ENCODE data around the gene PRDM16. TPM values are rescaled to one million over a fixed set of nuclear protein-coding genes. Genes with fewer than 3 reads are reported as not detected.

The PRDM16 gene
- total and polyA plus RNA-seq, 2 experiments from 2014 or later, result 0.14 to 0.16 TPM

DNA sequence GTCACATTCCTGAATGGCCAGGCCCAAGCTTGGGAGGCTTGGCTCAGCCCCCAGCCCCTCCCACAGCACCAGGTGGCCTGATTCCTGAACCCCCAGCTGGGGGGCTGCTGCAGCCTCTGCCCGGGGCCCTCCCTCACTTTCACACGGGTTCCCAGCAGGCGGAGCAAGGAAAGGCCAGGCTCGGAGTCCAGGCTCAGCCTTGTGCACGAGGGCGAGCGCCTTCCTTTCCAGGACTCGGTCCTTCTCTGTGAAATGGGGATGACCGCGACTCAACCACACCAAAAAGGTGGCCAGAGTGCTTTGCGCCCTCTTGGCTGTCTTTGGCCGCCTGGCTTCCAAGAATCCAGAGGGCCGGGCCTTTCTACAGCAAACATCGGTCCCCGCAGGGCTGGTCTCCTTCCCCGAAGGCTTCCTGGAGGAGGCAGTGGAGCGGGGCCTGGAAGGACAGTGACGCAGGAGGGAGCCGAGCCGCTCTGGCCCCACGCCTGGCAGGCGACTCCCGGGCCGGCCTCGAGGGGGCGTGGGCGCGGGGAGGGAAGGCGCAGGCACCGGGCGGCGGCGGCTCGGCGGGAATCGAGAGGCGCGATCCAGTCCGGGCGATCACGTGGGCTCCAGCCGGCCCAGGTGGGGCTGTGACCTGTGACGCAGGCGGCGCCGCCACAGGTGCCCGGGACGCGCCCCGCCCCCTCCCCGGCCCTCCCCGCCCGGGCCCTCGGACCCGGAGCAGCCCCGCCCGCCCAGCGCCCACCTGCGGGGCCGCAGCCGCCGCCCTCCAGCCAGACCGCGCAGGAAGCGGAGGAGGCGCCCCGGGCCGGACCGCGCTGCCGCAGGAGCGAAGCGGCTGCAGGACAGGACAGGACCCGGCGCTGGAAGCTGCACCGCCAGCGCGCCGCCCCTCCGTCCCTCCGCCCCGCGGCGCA lies 385.1 kb downstream of the PRDM16 start, which contains the start of gene ARHGEF16:
ARHGEF16 (plus strand) TSS at position 775 of the 920 bp plus-strand sequence. CDS start 8,420 bp downstream, outside the sequence.
- Histone ChIP-seq H3K9me2 (ENCODE audit: insufficient read depth) (no peaks in the 10 kb centered on the region), H3K36me3 (ENCODE audit: insufficient read depth) (no peaks in the 10 kb centered on the region), H3K79me2 (replicated peaks; ENCODE audit: insufficient read depth) (peaks cover 19% of the 10 kb centered on the region; the same call in 1 of the 2 replicates), H3K4me2 (peak within 1 kb of the TSS; percentile 93), H3F3A (replicated peaks; ENCODE audit: low read depth) (peaks cover 17% of the 10 kb centered on the region), H2AFZ (peak within 1 kb of the TSS; percentile 91), H3K27ac (ENCODE audit: low read depth) (peak within 1 kb of the TSS; percentile 97), H3K4me3 (peak within 1 kb of the TSS; percentile 85), H3K4me1 (ENCODE audit: insufficient read depth) (peaks cover 18% of the 10 kb centered on the region; the same call in 1 of the 2 replicates), H3K27me3 (ENCODE audit: insufficient read depth) (no peaks in the 10 kb centered on the region), H4K20me1 (replicated peaks; ENCODE audit: insufficient read depth) (no peaks in the 10 kb centered on the region)
- TF ChIP-seq POLR2AphosphoS5 (IDR thresholded peaks at IDR 0.05; ENCODE audit: low read depth), result peak; percentile 64
- TF ChIP-seq CREB1 (CRISPR knock-in tag; IDR thresholded peaks at IDR 0.05; ENCODE audit: low read depth), result peak; percentile 87
- TF ChIP-seq, protein P1, sequence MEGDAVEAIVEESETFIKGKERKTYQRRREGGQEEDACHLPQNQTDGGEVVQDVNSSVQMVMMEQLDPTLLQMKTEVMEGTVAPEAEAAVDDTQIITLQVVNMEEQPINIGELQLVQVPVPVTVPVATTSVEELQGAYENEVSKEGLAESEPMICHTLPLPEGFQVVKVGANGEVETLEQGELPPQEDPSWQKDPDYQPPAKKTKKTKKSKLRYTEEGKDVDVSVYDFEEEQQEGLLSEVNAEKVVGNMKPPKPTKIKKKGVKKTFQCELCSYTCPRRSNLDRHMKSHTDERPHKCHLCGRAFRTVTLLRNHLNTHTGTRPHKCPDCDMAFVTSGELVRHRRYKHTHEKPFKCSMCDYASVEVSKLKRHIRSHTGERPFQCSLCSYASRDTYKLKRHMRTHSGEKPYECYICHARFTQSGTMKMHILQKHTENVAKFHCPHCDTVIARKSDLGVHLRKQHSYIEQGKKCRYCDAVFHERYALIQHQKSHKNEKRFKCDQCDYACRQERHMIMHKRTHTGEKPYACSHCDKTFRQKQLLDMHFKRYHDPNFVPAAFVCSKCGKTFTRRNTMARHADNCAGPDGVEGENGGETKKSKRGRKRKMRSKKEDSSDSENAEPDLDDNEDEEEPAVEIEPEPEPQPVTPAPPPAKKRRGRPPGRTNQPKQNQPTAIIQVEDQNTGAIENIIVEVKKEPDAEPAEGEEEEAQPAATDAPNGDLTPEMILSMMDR (conservative IDR thresholded peaks at IDR 0.05; ENCODE audit: low read depth in 2 of 2), result peak; percentile 27 to 54; a peak in 2 of 4 replicates
- TF ChIP-seq, protein P2, sequence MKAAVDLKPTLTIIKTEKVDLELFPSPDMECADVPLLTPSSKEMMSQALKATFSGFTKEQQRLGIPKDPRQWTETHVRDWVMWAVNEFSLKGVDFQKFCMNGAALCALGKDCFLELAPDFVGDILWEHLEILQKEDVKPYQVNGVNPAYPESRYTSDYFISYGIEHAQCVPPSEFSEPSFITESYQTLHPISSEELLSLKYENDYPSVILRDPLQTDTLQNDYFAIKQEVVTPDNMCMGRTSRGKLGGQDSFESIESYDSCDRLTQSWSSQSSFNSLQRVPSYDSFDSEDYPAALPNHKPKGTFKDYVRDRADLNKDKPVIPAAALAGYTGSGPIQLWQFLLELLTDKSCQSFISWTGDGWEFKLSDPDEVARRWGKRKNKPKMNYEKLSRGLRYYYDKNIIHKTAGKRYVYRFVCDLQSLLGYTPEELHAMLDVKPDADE (IDR thresholded peaks at IDR 0.05), result no peak
- Mint-ChIP-seq H3K4me3 (peak within 1 kb of the TSS; percentile 82), H3K36me3 (ENCODE audit: low read depth) (peaks cover 6% of the 10 kb centered on the region; the same call in 1 of the 3 replicates), H3K9me3 (peaks cover 3% of the 10 kb centered on the region; the same call in 1 of the 3 replicates), H3K27ac (peak within 1 kb of the TSS; percentile 80), H3K4me1 (peaks cover 22% of the 10 kb centered on the region), H3K27me3 (ENCODE audit: insufficient read depth, low read depth, poor library complexity) (peaks cover 19% of the 10 kb centered on the region)
- ATAC-seq (peak; percentile 54), DNase-seq (ENCODE audit: low spot score) (peak; percentile 93)

DNA sequence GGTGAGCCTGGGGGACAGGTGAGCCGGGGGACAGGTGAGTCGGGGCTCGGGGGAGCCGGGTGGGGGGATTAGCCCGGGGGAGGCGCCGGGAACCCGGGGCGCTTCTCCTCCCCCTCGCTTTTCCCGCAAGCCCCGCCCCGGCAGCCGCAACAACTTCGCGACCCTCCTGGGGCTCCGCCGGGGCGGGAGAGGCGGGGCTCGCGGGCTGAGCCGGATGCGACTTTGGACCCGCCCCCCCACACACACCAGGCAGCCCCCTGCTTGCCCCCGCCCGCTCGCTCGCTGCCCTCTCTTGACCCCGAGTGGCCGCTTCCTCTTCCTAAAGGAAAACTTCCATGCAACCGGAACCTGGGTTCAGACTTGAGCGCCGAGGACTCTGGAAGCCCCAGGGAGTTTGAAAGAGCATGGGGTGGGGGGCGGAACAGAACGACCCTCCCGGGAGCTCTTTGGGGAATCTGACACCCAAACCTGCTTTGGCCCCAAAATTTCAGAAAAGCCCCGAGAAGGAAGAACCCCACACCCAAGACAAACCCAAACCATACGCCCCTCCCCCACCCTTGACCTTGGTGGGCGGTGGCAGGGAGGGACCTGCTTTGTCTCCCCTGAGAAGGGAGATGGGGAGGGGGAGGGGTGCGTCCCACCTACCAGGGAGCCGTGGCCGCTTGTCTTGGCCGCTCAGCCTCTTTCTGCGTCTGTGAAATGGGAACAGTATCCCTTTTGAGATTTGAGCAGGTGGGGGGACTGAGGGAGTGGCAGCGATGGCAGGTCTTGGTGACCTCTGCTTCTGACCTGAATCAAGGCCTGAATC lies 386.0 kb downstream of the PRDM16 start:
- Histone ChIP-seq H2AFZ (peak overlapping the region; percentile 66; the same call in 1 of the 2 replicates), H3K4me3 (peak overlapping the region; percentile 85), H3K36me3 (ENCODE audit: insufficient read depth) (no peaks in the 10 kb centered on the region), H3K4me2 (peak overlapping the region; percentile 93), H3K4me1 (ENCODE audit: insufficient read depth) (peaks cover 18% of the 10 kb centered on the region; the same call in 1 of the 2 replicates), H3K27me3 (ENCODE audit: insufficient read depth) (no peaks in the 10 kb centered on the region), H3K9me2 (ENCODE audit: insufficient read depth) (no peaks in the 10 kb centered on the region), H3K27ac (ENCODE audit: low read depth) (peak overlapping the region; percentile 97), H3K79me2 (replicated peaks; ENCODE audit: insufficient read depth) (peaks cover 19% of the 10 kb centered on the region; the same call in 1 of the 2 replicates), H4K20me1 (replicated peaks; ENCODE audit: insufficient read depth) (no peaks in the 10 kb centered on the region), H3F3A (replicated peaks; ENCODE audit: low read depth) (peaks cover 17% of the 10 kb centered on the region)
- TF ChIP-seq CREB1 (CRISPR knock-in tag; IDR thresholded peaks at IDR 0.05; ENCODE audit: low read depth), result peak; percentile 25; the same call in 1 of the 2 replicates
- TF ChIP-seq, protein P2 (IDR thresholded peaks at IDR 0.05), result no peak; the same call in 1 of the 2 replicates
- Mint-ChIP-seq H3K27ac (peak overlapping the region; percentile 80), H3K9me3 (peaks cover 3% of the 10 kb centered on the region; the same call in 1 of the 3 replicates), H3K36me3 (ENCODE audit: low read depth) (peaks cover 6% of the 10 kb centered on the region; the same call in 1 of the 3 replicates), H3K27me3 (ENCODE audit: insufficient read depth, low read depth, poor library complexity) (peaks cover 15% of the 10 kb centered on the region), H3K4me3 (peak overlapping the region; percentile 82), H3K4me1 (peaks cover 24% of the 10 kb centered on the region)
- ATAC-seq, result peak; percentile 35
- peak; percentile 89 for DNase-seq (ENCODE audit: low spot score)

All from GM23338 (cell line).